GM19324 (cell line): ENCODE data around the gene PGAP6.
A peak's percentile ranks its signal among the peaks of the same experiment; 100 is the strongest.
"Not testable (repeated sequence)": the region's sequence is repeated elsewhere in the genome, so short reads cannot be mapped to it uniquely, and the experiment has no call there.

Experiments used
- ATAC-seq: cut with Tn5 transposase; IDR thresholded peaks from one replicate; pipeline ENCODE4 v1.9.1; 2021; ENCODE audit warnings: mild to moderate bottlenecking, moderate library complexity; ENCODE audit not compliant: unreplicated experiment, low FRiP score

The PGAP6 gene

GRCh38 chr16:379961-380761 lies 1.6 kb downstream of the PGAP6 start:
- no peak for ATAC-seq

GRCh38 chr16:379183-379960 lies 2.4 kb downstream of the PGAP6 start:
- no peak for ATAC-seq

- no peak for ATAC-seq
These were observed 3.0 kb downstream of the PGAP6 start for GRCh38 chr16:378821-379182.

GRCh38 chr16:378113-378820 lies 3.5 kb downstream of the PGAP6 start:
- not testable (repeated sequence) for ATAC-seq

- ATAC-seq: no peak
These were observed 4.3 kb downstream of the PGAP6 start for GRCh38 chr16:377419-377951.

- ATAC-seq: no peak
These were observed 4.9 kb downstream of the PGAP6 start for GRCh38 chr16:376817-377418.

GRCh38 chr16:375927-376816 lies 5.6 kb downstream of the PGAP6 start:
- ATAC-seq: no peak

- ATAC-seq: no peak
These were observed 6.6 kb downstream of the PGAP6 start for GRCh38 chr16:375212-375611.

GRCh38 chr16:374616-374926 lies 7.2 kb downstream of the PGAP6 start:
- no peak for ATAC-seq

GRCh38 chr16:373848-374615 lies 7.7 kb downstream of the PGAP6 start:
- ATAC-seq: no peak

- no peak for ATAC-seq
These were observed 8.7 kb downstream of the PGAP6 start for GRCh38 chr16:373020-373598.

GRCh38 chr16:372302-372983 lies 9.3 kb downstream of the PGAP6 start:
- no peak for ATAC-seq

- ATAC-seq: no peak
These were observed 10.1 kb downstream of the PGAP6 start for GRCh38 chr16:371515-372301.

- no peak for ATAC-seq
These were observed 10.7 kb downstream of the PGAP6 start for GRCh38 chr16:370979-371514.

- peak; percentile 67 for ATAC-seq
These were observed 11.3 kb downstream of the PGAP6 start, which contains the start of gene MRPL28 for GRCh38 chr16:370443-370842. Gene MRPL28, minus strand, starts transcription at chr16:370538. Its CDS starts 320 bp downstream, at chr16:370218.

GRCh38 chr16:369866-370436 lies 11.8 kb downstream of the PGAP6 start:
- no peak for ATAC-seq
